ENCODE measurements around the gene PPP1R3F. TPM values are rescaled to one million over a fixed set of nuclear protein-coding genes. Genes with fewer than 3 reads are reported as not detected.
"Not testable (repeated sequence)": the region's sequence is repeated elsewhere in the genome, so short reads cannot be mapped to it uniquely, and the experiment has no call there.

PPP1R3F gene
- total and polyA plus RNA-seq, 2 experiments from 2014 or later, result 6.4 to 10.2 TPM

GRCh38 chrX:49330421-49330820, 60.8 kb downstream of the PPP1R3F start:
- 84% methylated on average over 6 of the region's 11 CpGs for WGBS (ENCODE audit: low lambda C conversion rate, missing lambda C conversion rate)
- H2AFZ ChIP-seq; H4K20me1 ChIP-seq (ENCODE audit: insufficient read depth, poor library complexity, severe bottlenecking); H3K4me1 ChIP-seq (ENCODE audit: insufficient read depth); H3K9me2 ChIP-seq (replicated peaks; ENCODE audit: insufficient read depth); H3K27me3 ChIP-seq; H3K27ac ChIP-seq; DNase-seq (ENCODE audit: low spot score); H3K79me2 ChIP-seq; H3K4me3 ChIP-seq; H3K9me3 ChIP-seq (ENCODE audit: low read depth); H3K36me3 ChIP-seq (replicated peaks; ENCODE audit: insufficient read depth, low read depth); H3K4me2 ChIP-seq: not testable (repeated sequence)

DNA sequence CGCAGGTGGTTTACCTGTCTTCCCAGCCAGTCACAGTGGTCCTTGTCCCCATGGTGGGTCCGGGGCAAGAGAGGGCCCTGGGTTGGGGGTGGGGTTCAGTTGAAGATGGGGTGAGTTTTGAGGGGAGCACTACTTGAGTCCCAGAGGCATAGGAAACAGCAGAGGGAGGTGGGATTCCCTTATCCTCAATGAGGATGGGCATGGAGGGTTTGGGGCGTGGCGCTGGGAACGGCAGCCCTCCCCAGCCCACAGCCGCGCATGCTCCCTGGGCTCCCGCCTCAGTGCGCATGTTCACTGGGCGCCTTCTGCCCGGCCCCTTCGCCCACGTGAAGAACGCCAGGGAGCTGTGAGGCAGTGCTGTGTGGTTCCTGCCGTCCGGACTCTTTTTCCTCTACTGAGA, 61.7 kb downstream of the PPP1R3F start, which contains the start of gene GAGE13:
Gene GAGE13 (plus strand): TSS at position 301 of the 400 bp plus-strand sequence. CDS start 1,156 bp downstream, outside the sequence.
- not testable (repeated sequence) for H3K9me3 ChIP-seq (ENCODE audit: low read depth); H3K79me2 ChIP-seq; H3K4me1 ChIP-seq (ENCODE audit: insufficient read depth); H3K27me3 ChIP-seq; DNase-seq (ENCODE audit: low spot score); H3K27ac ChIP-seq; H3K4me2 ChIP-seq; H3K4me3 ChIP-seq; H3K36me3 ChIP-seq (replicated peaks; ENCODE audit: insufficient read depth, low read depth); H2AFZ ChIP-seq; H3K9me2 ChIP-seq (replicated peaks; ENCODE audit: insufficient read depth); H4K20me1 ChIP-seq (ENCODE audit: insufficient read depth, poor library complexity, severe bottlenecking)
- no CpG with 5 or more reads among the region's 16 CpGs for WGBS (ENCODE audit: low lambda C conversion rate, missing lambda C conversion rate)

- not testable (repeated sequence) for H2AFZ ChIP-seq; H3K9me2 ChIP-seq (replicated peaks; ENCODE audit: insufficient read depth); H3K27me3 ChIP-seq; H3K36me3 ChIP-seq (replicated peaks; ENCODE audit: insufficient read depth, low read depth); H3K9me3 ChIP-seq (ENCODE audit: low read depth); DNase-seq (ENCODE audit: low spot score); H3K4me2 ChIP-seq; H3K79me2 ChIP-seq; H3K27ac ChIP-seq; H3K4me1 ChIP-seq (ENCODE audit: insufficient read depth); H3K4me3 ChIP-seq; H4K20me1 ChIP-seq (ENCODE audit: insufficient read depth, poor library complexity, severe bottlenecking)
- WGBS (ENCODE audit: low lambda C conversion rate, missing lambda C conversion rate), result no CpG with 5 or more reads among the region's 26 CpGs
These were observed 62.2 kb downstream of the PPP1R3F start for GRCh38 chrX:49331841-49332240.

Other genes with a start within 250 kb of the PPP1R3F start
- gene TFE3, start 226.4 kb upstream of the PPP1R3F start, total RNA-seq, result 37.0 and 38.3 TPM in 2 replicates
- gene TFE3, start 226.4 kb upstream of the PPP1R3F start, polyA plus RNA-seq, result 59.8 and 80.0 TPM in 2 replicates
- gene CCDC120, start 210.8 kb upstream of the PPP1R3F start, total RNA-seq, result 5.1 and 7.0 TPM in 2 replicates
- gene CCDC120, start 210.8 kb upstream of the PPP1R3F start, polyA plus RNA-seq, result 19.1 and 19.3 TPM in 2 replicates
- gene PRAF2, start 195.8 kb upstream of the PPP1R3F start, total RNA-seq, result 4.1 and 6.7 TPM in 2 replicates
- 59.7 and 76.9 TPM in 2 replicates for gene PRAF2, start 195.8 kb upstream of the PPP1R3F start, polyA plus RNA-seq
- gene WDR45, start 189.9 kb upstream of the PPP1R3F start, total RNA-seq, result 59.6 and 69.5 TPM in 2 replicates
- 67.7 and 74.7 TPM in 2 replicates for gene WDR45, start 189.9 kb upstream of the PPP1R3F start, polyA plus RNA-seq
- 23.1 and 26.4 TPM in 2 replicates for gene GPKOW, start 146.1 kb upstream of the PPP1R3F start, total RNA-seq
- gene GPKOW, start 146.1 kb upstream of the PPP1R3F start, polyA plus RNA-seq, result 22.5 and 22.7 TPM in 2 replicates
- 5.0 and 6.5 TPM in 2 replicates for gene MAGIX, start 107.0 kb upstream of the PPP1R3F start, total RNA-seq
- 7.1 and 13.4 TPM in 2 replicates for gene MAGIX, start 107.0 kb upstream of the PPP1R3F start, polyA plus RNA-seq
- gene PLP2, start 97.9 kb upstream of the PPP1R3F start, total RNA-seq, result 27.5 and 34.9 TPM in 2 replicates
- gene PLP2, start 97.9 kb upstream of the PPP1R3F start, polyA plus RNA-seq, result 110 and 118 TPM in 2 replicates
- gene PRICKLE3, start 83.4 kb upstream of the PPP1R3F start, total RNA-seq, result 2.8 and 6.1 TPM in 2 replicates
- 9.3 and 15.7 TPM in 2 replicates for gene PRICKLE3, start 83.4 kb upstream of the PPP1R3F start, polyA plus RNA-seq
- 1.4 and 2.5 TPM in 2 replicates for gene SYP, start 69.6 kb upstream of the PPP1R3F start, total RNA-seq
- gene SYP, start 69.6 kb upstream of the PPP1R3F start, polyA plus RNA-seq, result 2.1 and 2.9 TPM in 2 replicates
- gene CACNA1F, start 36.5 kb upstream of the PPP1R3F start, total RNA-seq, result 0.04 and 1.6 TPM in 2 replicates
- gene CACNA1F, start 36.5 kb upstream of the PPP1R3F start, polyA plus RNA-seq, result 0.27 and 0.44 TPM in 2 replicates
- gene CCDC22, start 34.3 kb upstream of the PPP1R3F start, total RNA-seq, result 12.7 and 21.5 TPM in 2 replicates
- gene CCDC22, start 34.3 kb upstream of the PPP1R3F start, polyA plus RNA-seq, result 12.3 and 14.8 TPM in 2 replicates
- gene FOXP3, start 5.1 kb upstream of the PPP1R3F start, total RNA-seq, result 0.03 TPM in 1 of 2 replicates, not detected in the other
- not detected in 2 replicates for gene FOXP3, start 5.1 kb upstream of the PPP1R3F start, polyA plus RNA-seq
- not detected in 2 replicates for gene GAGE10, start 33.9 kb downstream of the PPP1R3F start, total RNA-seq
- not detected in 2 replicates for gene GAGE10, start 33.9 kb downstream of the PPP1R3F start, polyA plus RNA-seq
- not detected in 2 replicates for gene GAGE12J, start 52.2 kb downstream of the PPP1R3F start, total RNA-seq
- not detected in 2 replicates for gene GAGE12J, start 52.2 kb downstream of the PPP1R3F start, polyA plus RNA-seq
- gene GAGE13, start 61.8 kb downstream of the PPP1R3F start, total RNA-seq, result not detected in 2 replicates
- not detected in 2 replicates for gene GAGE13, start 61.8 kb downstream of the PPP1R3F start, polyA plus RNA-seq